ENCODE results near the gene PACRG.

Gene PACRG

DNA sequence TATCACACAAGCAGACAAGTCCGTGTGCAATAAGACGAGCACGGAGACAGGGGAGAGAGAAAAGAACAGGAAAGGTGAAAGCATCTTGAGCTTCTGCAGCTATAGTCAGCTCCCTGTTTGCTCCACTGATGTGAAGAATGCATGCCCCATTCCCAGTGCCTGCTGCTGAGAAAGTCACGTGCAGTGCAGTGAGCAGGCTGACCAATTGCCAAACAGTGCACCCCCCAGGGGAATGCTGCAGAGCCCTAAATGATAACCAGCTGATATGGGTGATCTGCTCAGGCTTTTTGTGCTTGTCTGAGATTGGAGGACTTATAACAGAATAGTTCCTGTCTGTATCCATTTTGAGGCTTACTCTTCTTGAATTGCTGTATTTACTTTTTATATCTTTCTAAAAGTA, 121.5 kb downstream of the PACRG start:
- TF ChIP-seq EZH2phosphoT487 (conservative IDR thresholded peaks at IDR 0.05; ENCODE audit: low read length): no peak
- TF ChIP-seq, protein P1, sequence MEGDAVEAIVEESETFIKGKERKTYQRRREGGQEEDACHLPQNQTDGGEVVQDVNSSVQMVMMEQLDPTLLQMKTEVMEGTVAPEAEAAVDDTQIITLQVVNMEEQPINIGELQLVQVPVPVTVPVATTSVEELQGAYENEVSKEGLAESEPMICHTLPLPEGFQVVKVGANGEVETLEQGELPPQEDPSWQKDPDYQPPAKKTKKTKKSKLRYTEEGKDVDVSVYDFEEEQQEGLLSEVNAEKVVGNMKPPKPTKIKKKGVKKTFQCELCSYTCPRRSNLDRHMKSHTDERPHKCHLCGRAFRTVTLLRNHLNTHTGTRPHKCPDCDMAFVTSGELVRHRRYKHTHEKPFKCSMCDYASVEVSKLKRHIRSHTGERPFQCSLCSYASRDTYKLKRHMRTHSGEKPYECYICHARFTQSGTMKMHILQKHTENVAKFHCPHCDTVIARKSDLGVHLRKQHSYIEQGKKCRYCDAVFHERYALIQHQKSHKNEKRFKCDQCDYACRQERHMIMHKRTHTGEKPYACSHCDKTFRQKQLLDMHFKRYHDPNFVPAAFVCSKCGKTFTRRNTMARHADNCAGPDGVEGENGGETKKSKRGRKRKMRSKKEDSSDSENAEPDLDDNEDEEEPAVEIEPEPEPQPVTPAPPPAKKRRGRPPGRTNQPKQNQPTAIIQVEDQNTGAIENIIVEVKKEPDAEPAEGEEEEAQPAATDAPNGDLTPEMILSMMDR (IDR thresholded peaks at IDR 0.05; ENCODE audit: insufficient read depth, low read length, poor library complexity, severe bottlenecking): no peak
- Histone ChIP-seq H2AFZ (ENCODE audit: low read depth, low read length, severe bottlenecking) (no peak overlapping the region), H3K27ac (ENCODE audit: low read depth, low read length) (no peak overlapping the region), H3K9ac (ENCODE audit: low read length) (no peak overlapping the region), H3K4me3 (ENCODE audit: insufficient read depth, low read length, poor library complexity, severe bottlenecking) (no peak overlapping the region), H3K27me3 (ENCODE audit: low read length) (no peaks in the 10 kb centered on the region), H3K36me3 (ENCODE audit: low read length) (no peaks in the 10 kb centered on the region), H3F3A (ENCODE audit: insufficient read depth) (no peaks in the 10 kb centered on the region), H4K20me1 (ENCODE audit: low read depth, low read length) (no peaks in the 10 kb centered on the region), H3K9me3 (ENCODE audit: insufficient read depth, low read length) (no peaks in the 10 kb centered on the region), H3K79me2 (ENCODE audit: insufficient read depth, low read length) (no peaks in the 10 kb centered on the region), H3K9me2 (replicated peaks; ENCODE audit: insufficient read depth, low read length) (no peaks in the 10 kb centered on the region), H3K4me2 (ENCODE audit: low read depth, low read length, poor library complexity, severe bottlenecking) (no peak overlapping the region)

DNA sequence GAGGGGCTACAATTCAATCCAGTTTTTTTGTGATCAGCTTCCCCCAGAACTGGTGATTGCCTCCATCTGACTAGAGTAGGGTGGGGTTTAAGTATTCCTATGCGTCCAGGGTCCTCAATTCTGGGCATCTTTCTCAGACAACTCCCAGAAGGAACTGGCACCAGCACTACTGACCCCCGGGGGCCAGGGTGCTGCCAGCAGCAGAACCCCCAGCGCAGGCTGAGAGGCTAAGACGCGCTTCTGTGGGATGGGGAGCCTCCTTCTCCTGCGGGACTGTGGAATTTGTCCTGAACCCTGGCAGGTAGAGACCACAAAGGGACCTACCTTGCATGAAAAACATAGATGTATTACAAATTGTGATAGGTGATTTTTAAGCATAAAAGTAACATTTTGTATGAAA, 124.4 kb downstream of the PACRG start:
- TF ChIP-seq EZH2phosphoT487 (conservative IDR thresholded peaks at IDR 0.05; ENCODE audit: low read length): no peak
- TF ChIP-seq, protein P1 (IDR thresholded peaks at IDR 0.05; ENCODE audit: insufficient read depth, low read length, poor library complexity, severe bottlenecking): no peak
- Histone ChIP-seq H4K20me1 (ENCODE audit: low read depth, low read length) (no peaks in the 10 kb centered on the region), H3K27ac (ENCODE audit: low read depth, low read length) (no peak overlapping the region), H3K9me2 (replicated peaks; ENCODE audit: insufficient read depth, low read length) (no peaks in the 10 kb centered on the region), H3K27me3 (ENCODE audit: low read length) (no peaks in the 10 kb centered on the region), H3K9ac (ENCODE audit: low read length) (no peak overlapping the region), H2AFZ (ENCODE audit: low read depth, low read length, severe bottlenecking) (no peak overlapping the region), H3K9me3 (ENCODE audit: insufficient read depth, low read length) (no peaks in the 10 kb centered on the region), H3K4me2 (ENCODE audit: low read depth, low read length, poor library complexity, severe bottlenecking) (no peak overlapping the region), H3K4me3 (ENCODE audit: insufficient read depth, low read length, poor library complexity, severe bottlenecking) (no peak overlapping the region), H3F3A (ENCODE audit: insufficient read depth) (no peaks in the 10 kb centered on the region), H3K36me3 (ENCODE audit: low read length) (no peaks in the 10 kb centered on the region), H3K79me2 (ENCODE audit: insufficient read depth, low read length) (no peaks in the 10 kb centered on the region)

DNA sequence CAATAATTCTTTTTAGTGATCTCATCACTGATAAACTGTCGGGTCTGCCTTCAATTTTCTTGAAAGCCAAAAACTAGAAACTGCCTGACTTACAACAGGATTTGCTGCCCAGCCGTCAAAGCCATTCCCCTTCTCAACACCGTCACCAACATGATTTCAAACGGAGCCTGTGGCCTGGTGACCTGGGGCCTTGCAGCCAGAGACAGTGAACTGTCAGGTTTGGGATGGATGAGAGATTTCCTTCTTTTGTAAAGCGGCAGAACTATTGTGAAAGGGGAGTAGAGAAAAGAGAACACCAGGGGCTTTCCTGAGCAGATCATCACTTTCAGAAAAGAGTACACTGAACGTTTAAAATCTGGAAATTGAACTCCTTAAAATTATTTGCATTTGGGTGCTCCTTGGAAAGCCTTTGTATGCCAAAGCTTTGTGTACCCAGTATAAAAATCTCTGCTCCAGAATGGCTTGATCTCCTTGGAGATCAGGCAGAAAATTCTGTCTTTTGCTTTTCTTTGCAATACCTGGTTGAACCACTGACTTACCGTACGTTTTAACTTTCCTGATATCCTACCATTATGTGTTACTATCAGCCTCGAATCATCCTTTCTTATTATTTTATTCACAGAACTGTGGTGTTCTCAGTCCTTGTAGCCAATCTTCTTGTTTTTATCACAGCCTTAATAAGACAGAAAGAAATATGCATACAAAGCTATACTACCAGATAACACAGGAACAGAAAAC, 125.2 kb downstream of the PACRG start:
- TF ChIP-seq, protein P1 (IDR thresholded peaks at IDR 0.05; ENCODE audit: insufficient read depth, low read length, poor library complexity, severe bottlenecking): no peak
- no peak for TF ChIP-seq EZH2phosphoT487 (conservative IDR thresholded peaks at IDR 0.05; ENCODE audit: low read length)
- H2AFZ ChIP-seq (ENCODE audit: low read depth, low read length, severe bottlenecking): no peak overlapping the region
- no peak overlapping the region for H3K9ac ChIP-seq (ENCODE audit: low read length)

More for the DNA sequence above, 125.2 kb downstream of the PACRG start:
- Histone ChIP-seq H3K9me3 (ENCODE audit: insufficient read depth, low read length) (no peaks in the 10 kb centered on the region), H3F3A (ENCODE audit: insufficient read depth) (no peaks in the 10 kb centered on the region), H3K27ac (ENCODE audit: low read depth, low read length) (no peak overlapping the region), H3K9me2 (replicated peaks; ENCODE audit: insufficient read depth, low read length) (no peaks in the 10 kb centered on the region), H4K20me1 (ENCODE audit: low read depth, low read length) (no peaks in the 10 kb centered on the region), H3K4me3 (ENCODE audit: insufficient read depth, low read length, poor library complexity, severe bottlenecking) (no peak overlapping the region), H3K36me3 (ENCODE audit: low read length) (no peaks in the 10 kb centered on the region), H3K4me2 (ENCODE audit: low read depth, low read length, poor library complexity, severe bottlenecking) (no peak overlapping the region), H3K79me2 (ENCODE audit: insufficient read depth, low read length) (no peaks in the 10 kb centered on the region), H3K27me3 (ENCODE audit: low read length) (no peaks in the 10 kb centered on the region)
